22Rv1 (cell line): ENCODE measurements around the gene FNBP1.

ENCODE experiments used
- ZFX ChIP-seq: fragments of 450-650 bp; IDR thresholded peaks from 2 replicates; pipeline ENCODE4 v1.6.1; 2017; ENCODE audit warnings: antibody characterized with exemption, borderline replicate concordance
- TF ChIP-seq, protein P1 (sequence below): fragments of 450-650 bp; IDR thresholded peaks from 2 replicates; pipeline ENCODE4 v1.5.1; 2017; ENCODE audit warnings: mild to moderate bottlenecking

DNA sequence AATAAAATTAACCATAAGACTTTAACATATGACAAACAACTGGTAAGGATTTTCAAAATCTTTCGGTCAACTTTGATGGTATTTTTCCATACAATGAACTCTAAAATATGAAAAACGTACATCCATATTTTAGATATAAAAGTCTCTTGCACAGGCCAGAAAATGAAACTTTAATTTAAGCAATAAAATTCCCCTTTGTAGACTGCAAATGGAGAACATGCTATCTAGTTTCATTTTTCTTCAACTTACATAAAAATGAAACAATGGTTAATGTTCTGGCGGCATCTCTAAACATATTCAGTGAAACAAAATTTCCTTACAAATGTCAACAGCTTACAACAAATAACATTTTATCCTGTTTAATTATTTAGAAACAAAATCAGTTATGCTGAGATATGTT, 123.7 kb downstream of the FNBP1 start:
- TF ChIP-seq, protein P1, sequence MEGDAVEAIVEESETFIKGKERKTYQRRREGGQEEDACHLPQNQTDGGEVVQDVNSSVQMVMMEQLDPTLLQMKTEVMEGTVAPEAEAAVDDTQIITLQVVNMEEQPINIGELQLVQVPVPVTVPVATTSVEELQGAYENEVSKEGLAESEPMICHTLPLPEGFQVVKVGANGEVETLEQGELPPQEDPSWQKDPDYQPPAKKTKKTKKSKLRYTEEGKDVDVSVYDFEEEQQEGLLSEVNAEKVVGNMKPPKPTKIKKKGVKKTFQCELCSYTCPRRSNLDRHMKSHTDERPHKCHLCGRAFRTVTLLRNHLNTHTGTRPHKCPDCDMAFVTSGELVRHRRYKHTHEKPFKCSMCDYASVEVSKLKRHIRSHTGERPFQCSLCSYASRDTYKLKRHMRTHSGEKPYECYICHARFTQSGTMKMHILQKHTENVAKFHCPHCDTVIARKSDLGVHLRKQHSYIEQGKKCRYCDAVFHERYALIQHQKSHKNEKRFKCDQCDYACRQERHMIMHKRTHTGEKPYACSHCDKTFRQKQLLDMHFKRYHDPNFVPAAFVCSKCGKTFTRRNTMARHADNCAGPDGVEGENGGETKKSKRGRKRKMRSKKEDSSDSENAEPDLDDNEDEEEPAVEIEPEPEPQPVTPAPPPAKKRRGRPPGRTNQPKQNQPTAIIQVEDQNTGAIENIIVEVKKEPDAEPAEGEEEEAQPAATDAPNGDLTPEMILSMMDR: no peak
- TF ChIP-seq ZFX: no peak
